Keratinocyte (primary cell): Measurements from ENCODE around the gene HELQ. TPM values are rescaled to one million over a fixed set of nuclear protein-coding genes. Genes with fewer than 3 reads are reported as not detected.
A peak's percentile ranks its signal among the peaks of the same experiment; 100 is the strongest.

Source experiments
- DNase-seq: peaks from one replicate; pipeline ENCODE4 v3.0.0-alpha.2; 2011; ENCODE audit warnings: low read depth, missing footprints, low spot score
- FAIRE-seq: peaks from 2 replicates; lab custom pipeline; 2011; peaks lifted over from hg19 to GRCh38; lab: Jason Lieb, UNC
- H2AFZ ChIP-seq: 2 replicates; pipeline ENCODE4 v1.6.0; 2012; ENCODE audit warnings: low read length, control low read depth, inconsistent platforms; ENCODE audit not compliant: control insufficient read depth
- H3K27ac ChIP-seq: 2 replicates; pipeline ENCODE4 v1.5.1; 2011; ENCODE audit warnings: low read length; ENCODE audit not compliant: control insufficient read depth, insufficient read depth
- H3K27me3 ChIP-seq: 3 replicates; pipeline ENCODE4 v1.6.0; 2011; ENCODE audit warnings: low read length; ENCODE audit not compliant: control insufficient read depth, insufficient read depth; ENCODE audit errors: extremely low read depth
- H3K36me3 ChIP-seq, 2 experiments: 2 replicates in 1 of 2; 3 replicates in 1 of 2; pipeline ENCODE4 v1.5.1; 2011; ENCODE audit warnings: low read length in 2 of 2, mild to moderate bottlenecking in 1 of 2; ENCODE audit not compliant: control insufficient read depth in 2 of 2, insufficient read depth in 2 of 2; ENCODE audit errors: extremely low read depth in 1 of 2
- H3K4me1 ChIP-seq: 3 replicates; pipeline ENCODE4 v1.5.1; 2011; ENCODE audit warnings: low read length; ENCODE audit not compliant: control insufficient read depth, insufficient read depth; ENCODE audit errors: extremely low read depth
- H3K4me2 ChIP-seq: 3 replicates; pipeline ENCODE4 v1.6.0; 2011; ENCODE audit warnings: low read depth, low read length; ENCODE audit not compliant: control insufficient read depth, insufficient read depth; ENCODE audit errors: extremely low read depth
- H3K4me3 ChIP-seq, 3 experiments: fragments of 200-600 bp in 1 of 3; sonication (generic) in 1 of 3; 2 replicates in 2 of 3; 3 replicates in 1 of 3; pipeline ENCODE4 v1.5.1; 2011 to 2016; ENCODE audit warnings: low read length in 3 of 3, mild to moderate bottlenecking in 3 of 3, control low read depth in 2 of 3, inconsistent platforms in 1 of 3, low read depth in 1 of 3, mixed read lengths in 1 of 3, mixed run types in 1 of 3, moderate library complexity in 1 of 3; ENCODE audit not compliant: control insufficient read depth in 2 of 3, insufficient read depth in 2 of 3; ENCODE audit errors: extremely low read depth in 1 of 3
- H3K79me2 ChIP-seq: 2 replicates; pipeline ENCODE4 v1.6.0; 2012; ENCODE audit warnings: low read length; ENCODE audit not compliant: control insufficient read depth, insufficient read depth
- H3K9ac ChIP-seq: 3 replicates; pipeline ENCODE4 v1.6.0; 2011; ENCODE audit warnings: low read length; ENCODE audit not compliant: control insufficient read depth, insufficient read depth; ENCODE audit errors: extremely low read depth
- H3K9me1 ChIP-seq: 3 replicates; pipeline ENCODE4 v1.6.0; 2011; ENCODE audit warnings: low read length; ENCODE audit not compliant: control insufficient read depth, insufficient read depth; ENCODE audit errors: extremely low read depth
- H3K9me3 ChIP-seq: 2 replicates; pipeline ENCODE4 v1.5.1; 2012; ENCODE audit warnings: low read depth, low read length; ENCODE audit not compliant: control insufficient read depth
- H4K20me1 ChIP-seq: 3 replicates; pipeline ENCODE4 v1.6.0; 2011; ENCODE audit warnings: low read length; ENCODE audit not compliant: control insufficient read depth, insufficient read depth; ENCODE audit errors: extremely low read depth
- CTCF ChIP-seq, 3 experiments: IDR thresholded peaks in 1 of 3; conservative IDR thresholded peaks in 1 of 3; optimal IDR thresholded peaks in 1 of 3; 2 replicates in 2 of 3; 3 replicates in 1 of 3; pipeline versions ENCODE3 to v1.5.1; 2011; ENCODE audit warnings: low read length in 3 of 3, mild to moderate bottlenecking in 3 of 3, moderate library complexity in 2 of 3, control low read depth in 1 of 3, inconsistent platforms in 1 of 3; ENCODE audit not compliant: insufficient read depth in 2 of 3; ENCODE audit errors: extremely low read depth in 1 of 3
- EZH2 ChIP-seq: IDR thresholded peaks from one replicate; pipeline ENCODE4 v1.6.1; 2012; ENCODE audit warnings: inconsistent platforms, mild to moderate bottlenecking, low read length, moderate library complexity
- dilution Hi-C: fragments of 300-500 bp; cut with MboI; formaldehyde crosslinking; loops from one replicate; pipeline ENCODE4 v1.7.0; 2020; ENCODE audit warnings: low sequenced_read_pairs; ENCODE audit not compliant: extremely low pct_ligation_motif_present
- polyA plus RNA-seq, 5 experiments: library from polyadenylated mRNA; depleted of rRNA in 3 of 5; stranded (reverse) in 3 of 5; stranded (forward) in 1 of 5; unstranded in 1 of 5; fragments of >200 nt; gene quantifications; 1 replicate in 1 of 5; 2 replicates in 3 of 5; 3 replicates in 1 of 5; pipeline versions ENCODE4 v1.2.1 to v1.2.3, GENCODE V29; 2011 to 2012; ENCODE audit warnings: missing spikeins in 2 of 5, low read depth in 1 of 5, low replicate concordance in 1 of 5

HELQ gene
- polyA plus RNA-seq, 1 donor (not counting 4 experiments of a cell fraction or from before 2014, with no cell fraction given), result 10.5 TPM

- no peaks in the 10 kb centered on the region for H3K79me2 ChIP-seq
- no peak for TF ChIP-seq CTCF (optimal IDR thresholded peaks at IDR 0.05 in 1 of 3, IDR thresholded peaks at IDR 0.05 in 1 of 3, conservative IDR thresholded peaks at IDR 0.05 in 1 of 3; ENCODE audit: extremely low read depth in 1 of 3, insufficient read depth in 2 of 3, low read length in 3 of 3)
- H3K4me1 ChIP-seq, result peaks cover 27% of the 10 kb centered on the region
- no peaks in the 10 kb centered on the region for H3K9me3 ChIP-seq
- no peak overlapping the region for H3K4me3 ChIP-seq
- dilution Hi-C loops, result no loop called here
- no peaks in the 10 kb centered on the region for H3K9me1 ChIP-seq
- FAIRE-seq (no peak), DNase-seq (no peak)
- no peak overlapping the region for H3K9ac ChIP-seq
- H3K36me3 ChIP-seq, result no peaks in the 10 kb centered on the region
- peak overlapping the region; percentile 30 for H3K4me2 ChIP-seq
- H2AFZ ChIP-seq, result no peak overlapping the region
- H3K27me3 ChIP-seq, result no peaks in the 10 kb centered on the region
- no peaks in the 10 kb centered on the region for H4K20me1 ChIP-seq
- peak overlapping the region; percentile 49 for H3K27ac ChIP-seq
Observed at GRCh38 chr4:83387476-83388312, 67.9 kb downstream of the HELQ start.

GRCh38 chr4:83387012-83387411 lies 68.6 kb downstream of the HELQ start:
- H3K9me1 ChIP-seq, result no peaks in the 10 kb centered on the region
- peak; percentile 70 for FAIRE-seq
- H2AFZ ChIP-seq, result no peak overlapping the region
- H3K4me3 ChIP-seq, result no peak overlapping the region
- no peak overlapping the region for H3K9ac ChIP-seq
- H3K36me3 ChIP-seq, result no peaks in the 10 kb centered on the region
- H3K79me2 ChIP-seq, result no peaks in the 10 kb centered on the region
- dilution Hi-C loops, result no loop called here
- H4K20me1 ChIP-seq, result no peaks in the 10 kb centered on the region
- peaks cover 27% of the 10 kb centered on the region for H3K4me1 ChIP-seq
- H3K27me3 ChIP-seq, result no peaks in the 10 kb centered on the region
- TF ChIP-seq EZH2, result no peak
- TF ChIP-seq CTCF (optimal IDR thresholded peaks at IDR 0.05 in 1 of 3, IDR thresholded peaks at IDR 0.05 in 1 of 3, conservative IDR thresholded peaks at IDR 0.05 in 1 of 3; ENCODE audit: extremely low read depth in 1 of 3, insufficient read depth in 2 of 3, low read length in 3 of 3), result peak in 1 of 3 experiments; percentile 23
- H3K27ac ChIP-seq, result peak overlapping the region; percentile 49
- H3K9me3 ChIP-seq, result no peaks in the 10 kb centered on the region
- peak overlapping the region; percentile 30 for H3K4me2 ChIP-seq
- peak; percentile 17 for DNase-seq
